ENCODE results near the gene PPP1R3F. TPM values are rescaled to one million over a fixed set of nuclear protein-coding genes. Genes with fewer than 3 reads are reported as not detected.
"Not testable (repeated sequence)": the region's sequence is repeated elsewhere in the genome, so short reads cannot be mapped to it uniquely, and the experiment has no call there.

The PPP1R3F gene
- total RNA-seq, 1 donor from 2014 or later: 25.3 TPM

- DNase-seq: peak; percentile 35
- Histone ChIP-seq H3K27me3 (ENCODE audit: low read depth) (no peaks in the 10 kb centered on the region), H3K4me3 (no peak overlapping the region), H3K9me3 (replicated peaks) (no peaks in the 10 kb centered on the region), H3K27ac (replicated peaks) (no peak overlapping the region), H3K36me3 (no peaks in the 10 kb centered on the region), H3K4me1 (no peaks in the 10 kb centered on the region)
- intact Hi-C loops (cut with micrococcal nuclease): no loop called here
- TF ChIP-seq, protein P1, sequence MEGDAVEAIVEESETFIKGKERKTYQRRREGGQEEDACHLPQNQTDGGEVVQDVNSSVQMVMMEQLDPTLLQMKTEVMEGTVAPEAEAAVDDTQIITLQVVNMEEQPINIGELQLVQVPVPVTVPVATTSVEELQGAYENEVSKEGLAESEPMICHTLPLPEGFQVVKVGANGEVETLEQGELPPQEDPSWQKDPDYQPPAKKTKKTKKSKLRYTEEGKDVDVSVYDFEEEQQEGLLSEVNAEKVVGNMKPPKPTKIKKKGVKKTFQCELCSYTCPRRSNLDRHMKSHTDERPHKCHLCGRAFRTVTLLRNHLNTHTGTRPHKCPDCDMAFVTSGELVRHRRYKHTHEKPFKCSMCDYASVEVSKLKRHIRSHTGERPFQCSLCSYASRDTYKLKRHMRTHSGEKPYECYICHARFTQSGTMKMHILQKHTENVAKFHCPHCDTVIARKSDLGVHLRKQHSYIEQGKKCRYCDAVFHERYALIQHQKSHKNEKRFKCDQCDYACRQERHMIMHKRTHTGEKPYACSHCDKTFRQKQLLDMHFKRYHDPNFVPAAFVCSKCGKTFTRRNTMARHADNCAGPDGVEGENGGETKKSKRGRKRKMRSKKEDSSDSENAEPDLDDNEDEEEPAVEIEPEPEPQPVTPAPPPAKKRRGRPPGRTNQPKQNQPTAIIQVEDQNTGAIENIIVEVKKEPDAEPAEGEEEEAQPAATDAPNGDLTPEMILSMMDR (IDR thresholded peaks at IDR 0.05; ENCODE audit: borderline replicate concordance): peak; percentile 67
These were observed 22.2 kb downstream of the PPP1R3F start for GRCh38 chrX:49291615-49292337.

GRCh38 chrX:49292400-49293362, 23.1 kb downstream of the PPP1R3F start:
- Histone ChIP-seq H3K36me3 (no peaks in the 10 kb centered on the region), H3K9me3 (replicated peaks) (no peaks in the 10 kb centered on the region)

DNA sequence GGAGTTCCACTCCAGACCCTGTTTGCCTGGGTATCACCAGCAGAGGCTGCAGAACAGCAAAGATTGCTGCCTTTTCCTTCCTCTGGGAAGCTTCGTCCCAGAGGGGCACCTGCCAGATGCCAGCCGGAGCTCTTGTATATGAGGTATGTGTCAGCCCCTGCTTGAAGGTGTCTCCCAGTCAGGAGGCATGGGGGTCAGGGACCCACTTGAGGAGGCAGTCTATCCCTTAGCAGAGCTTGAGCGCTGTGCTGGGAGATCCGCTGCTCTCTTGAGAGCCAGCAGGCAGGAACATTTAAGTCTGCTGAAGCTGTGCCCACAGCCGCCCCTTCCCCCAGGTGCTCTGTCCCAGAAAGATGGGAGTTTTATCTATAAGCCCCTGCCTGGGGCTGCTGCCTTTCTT, 29.7 kb downstream of the PPP1R3F start:
- H3K9me3 ChIP-seq (replicated peaks); H3K27me3 ChIP-seq (ENCODE audit: low read depth); intact Hi-C loops (cut with micrococcal nuclease); H3K36me3 ChIP-seq; H3K27ac ChIP-seq (replicated peaks); H3K4me3 ChIP-seq; DNase-seq; H3K4me1 ChIP-seq: not testable (repeated sequence)

More at GRCh38 chrX:49292400-49293362, 23.1 kb downstream of the PPP1R3F start:
- Histone ChIP-seq H3K27me3 (ENCODE audit: low read depth) (no peaks in the 10 kb centered on the region), H3K4me1 (no peaks in the 10 kb centered on the region), H3K4me3 (no peak overlapping the region), H3K27ac (replicated peaks) (no peak overlapping the region)
- TF ChIP-seq, protein P1 (IDR thresholded peaks at IDR 0.05; ENCODE audit: borderline replicate concordance): no peak
- no peak for DNase-seq
- intact Hi-C loops (cut with micrococcal nuclease): no loop called here

DNA sequence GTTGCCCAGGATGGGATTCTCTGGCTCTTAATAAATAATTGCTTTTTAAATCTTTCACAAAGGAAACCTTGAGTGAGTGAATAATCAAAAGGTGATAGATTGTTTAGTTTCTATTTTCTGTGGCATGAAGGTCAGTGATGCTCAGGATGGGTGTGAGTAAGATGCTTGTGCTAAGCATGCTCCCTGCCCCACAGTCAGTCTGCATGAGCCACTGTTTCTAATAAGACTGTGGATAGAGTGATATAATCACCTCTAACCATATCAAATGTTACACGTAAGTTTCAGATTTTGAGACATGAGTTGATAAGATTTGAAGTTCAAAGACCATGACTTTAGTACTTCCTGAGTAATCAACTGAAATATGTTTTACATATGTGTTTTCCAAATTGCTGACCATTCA, 31.1 kb downstream of the PPP1R3F start:
- Histone ChIP-seq H3K9me3 (replicated peaks) (no peaks in the 10 kb centered on the region), H3K4me1 (no peaks in the 10 kb centered on the region), H3K36me3 (no peaks in the 10 kb centered on the region), H3K27ac (replicated peaks) (no peak overlapping the region), H3K27me3 (ENCODE audit: low read depth) (no peaks in the 10 kb centered on the region), H3K4me3 (no peak overlapping the region)
- TF ChIP-seq, protein P1 (IDR thresholded peaks at IDR 0.05; ENCODE audit: borderline replicate concordance): no peak
- DNase-seq: no peak
- intact Hi-C loops (cut with micrococcal nuclease): no loop called here

- H3K4me3 ChIP-seq: no peak within 1 kb of the TSS
- no peaks in the 10 kb centered on the region for H3K4me1 ChIP-seq
- DNase-seq: no peak
- H3K27me3 ChIP-seq (ENCODE audit: low read depth): no peaks in the 10 kb centered on the region
- H3K9me3 ChIP-seq (replicated peaks): no peaks in the 10 kb centered on the region
- H3K27ac ChIP-seq (replicated peaks): no peak within 1 kb of the TSS
- intact Hi-C loops (cut with micrococcal nuclease): no loop called here
- H3K36me3 ChIP-seq: no peaks in the 10 kb centered on the region
- TF ChIP-seq, protein P1 (IDR thresholded peaks at IDR 0.05; ENCODE audit: borderline replicate concordance): no peak
These were observed 33.8 kb downstream of the PPP1R3F start, which contains the start of gene GAGE10 for GRCh38 chrX:49303346-49303745. GAGE10 (plus strand) TSS chrX:49303646; CDS start chrX:49304860, 1,214 bp downstream.

DNA sequence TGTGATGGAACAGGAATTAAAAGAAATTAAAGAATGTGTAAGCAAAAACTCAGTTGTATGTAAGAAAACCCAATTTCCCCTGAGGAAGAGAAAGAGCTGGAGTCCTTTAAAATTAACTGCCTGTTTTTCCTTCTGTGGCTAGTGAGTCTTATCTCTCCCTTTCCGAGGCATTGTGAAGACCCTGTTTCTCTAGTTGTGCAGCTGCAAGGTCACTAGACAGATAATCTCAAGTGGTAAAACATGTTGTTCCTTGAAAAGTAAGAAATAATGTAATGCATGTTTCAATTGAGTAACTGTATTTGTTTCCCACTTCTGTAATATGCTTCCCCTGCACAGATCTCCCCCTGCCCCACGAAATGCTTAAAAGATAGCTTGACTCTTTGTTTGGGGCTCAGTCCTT, 38.2 kb downstream of the PPP1R3F start:
- H3K4me1 ChIP-seq; DNase-seq; H3K36me3 ChIP-seq; H3K27me3 ChIP-seq (ENCODE audit: low read depth); H3K4me3 ChIP-seq; intact Hi-C loops (cut with micrococcal nuclease); H3K27ac ChIP-seq (replicated peaks); H3K9me3 ChIP-seq (replicated peaks): not testable (repeated sequence)
